ENCODE results near the gene ARID1B. TPM values are rescaled to one million over a fixed set of nuclear protein-coding genes. Genes with fewer than 3 reads are reported as not detected.

The ARID1B gene
- total and polyA plus RNA-seq, 2 donors (not counting 1 experiment from before 2014, with no cell fraction given) = 47.2 to 280 TPM

- H3K27ac Mint-ChIP-seq = peak overlapping the region; percentile 5
Observed at GRCh38 chr6:157166784-157167183, 389.6 kb downstream of the ARID1B start.

DNA sequence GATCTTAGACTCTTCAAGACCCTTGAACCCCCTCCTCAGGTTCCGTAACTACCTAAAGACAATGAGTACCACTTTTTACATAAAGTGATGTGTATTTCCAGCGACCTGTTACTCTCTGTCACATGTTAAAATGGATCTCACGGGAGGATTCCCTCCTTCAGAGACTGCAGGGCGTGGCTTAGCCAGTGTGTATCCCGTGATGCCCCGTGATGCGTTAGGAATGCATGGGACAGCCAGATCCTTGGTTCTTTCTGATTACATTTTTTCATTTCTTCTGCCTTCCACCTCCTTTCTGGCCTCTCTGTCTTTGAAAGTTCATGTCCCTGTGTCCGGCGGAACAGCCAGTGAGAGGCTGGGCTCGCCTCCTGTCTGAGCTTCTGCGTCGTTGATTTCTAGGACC, 390.7 kb downstream of the ARID1B start:
- DNase-seq (no peak), ATAC-seq (ENCODE audit: low read depth) (no peak)
- no peaks in the 10 kb centered on the region for H3K27me3 Mint-ChIP-seq
- intact Hi-C loops (cut with micrococcal nuclease) = no loop called here
- no peak overlapping the region for H3K4me2 ChIP-seq (replicated peaks; ENCODE audit: low read depth, low read length, poor library complexity, severe bottlenecking)
- no peaks in the 10 kb centered on the region for H3K4me1 Mint-ChIP-seq
- ChIA-PET POLR2A (no interaction called here), CTCF (no interaction called here)
- H3K27me3 ChIP-seq (replicated peaks in 1 of 4; ENCODE audit: control extremely low read depth in 1 of 4, control insufficient read depth in 3 of 4, insufficient read depth in 4 of 4, low read length in 3 of 4) = no peaks in the 10 kb centered on the region
- TF ChIP-seq, protein P1, sequence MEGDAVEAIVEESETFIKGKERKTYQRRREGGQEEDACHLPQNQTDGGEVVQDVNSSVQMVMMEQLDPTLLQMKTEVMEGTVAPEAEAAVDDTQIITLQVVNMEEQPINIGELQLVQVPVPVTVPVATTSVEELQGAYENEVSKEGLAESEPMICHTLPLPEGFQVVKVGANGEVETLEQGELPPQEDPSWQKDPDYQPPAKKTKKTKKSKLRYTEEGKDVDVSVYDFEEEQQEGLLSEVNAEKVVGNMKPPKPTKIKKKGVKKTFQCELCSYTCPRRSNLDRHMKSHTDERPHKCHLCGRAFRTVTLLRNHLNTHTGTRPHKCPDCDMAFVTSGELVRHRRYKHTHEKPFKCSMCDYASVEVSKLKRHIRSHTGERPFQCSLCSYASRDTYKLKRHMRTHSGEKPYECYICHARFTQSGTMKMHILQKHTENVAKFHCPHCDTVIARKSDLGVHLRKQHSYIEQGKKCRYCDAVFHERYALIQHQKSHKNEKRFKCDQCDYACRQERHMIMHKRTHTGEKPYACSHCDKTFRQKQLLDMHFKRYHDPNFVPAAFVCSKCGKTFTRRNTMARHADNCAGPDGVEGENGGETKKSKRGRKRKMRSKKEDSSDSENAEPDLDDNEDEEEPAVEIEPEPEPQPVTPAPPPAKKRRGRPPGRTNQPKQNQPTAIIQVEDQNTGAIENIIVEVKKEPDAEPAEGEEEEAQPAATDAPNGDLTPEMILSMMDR (IDR thresholded peaks at IDR 0.05) = no peak
- no peak for TF ChIP-seq EZH2 (IDR thresholded peaks at IDR 0.05; ENCODE audit: borderline replicate concordance, insufficient read depth, low read depth, low read length, poor library complexity, severe bottlenecking)
- no peaks in the 10 kb centered on the region for H3K4me1 ChIP-seq (ENCODE audit: control insufficient read depth in 2 of 2, insufficient read depth in 2 of 2, low read length in 2 of 2)
- no peak overlapping the region for H3K27ac Mint-ChIP-seq
- peaks cover 17% of the 10 kb centered on the region for H4K20me1 ChIP-seq (ENCODE audit: control insufficient read depth, insufficient read depth, low read length, poor library complexity, severe bottlenecking)
- no peaks in the 10 kb centered on the region for H3K79me2 ChIP-seq (ENCODE audit: control insufficient read depth, insufficient read depth, low read length)
- H3K9me3 Mint-ChIP-seq (ENCODE audit: insufficient read depth) = no peaks in the 10 kb centered on the region
- no peak overlapping the region for H2AFZ ChIP-seq (ENCODE audit: insufficient read depth, low read depth, low read length, poor library complexity, severe bottlenecking)
- H3K4me3 Mint-ChIP-seq = no peak overlapping the region
- no peak overlapping the region for H3K27ac ChIP-seq (ENCODE audit: low read length in 2 of 2)
- no peak overlapping the region for H3K9ac ChIP-seq (ENCODE audit: low read length)
- WGBS (ENCODE audit: insufficient coverage) = 97% methylated on average over 7 of the region's 12 CpGs
- H3K9me3 ChIP-seq (ENCODE audit: control extremely low read depth in 1 of 3, control insufficient read depth in 2 of 3, insufficient read depth in 1 of 3, low read length in 2 of 3) = no peaks in the 10 kb centered on the region
- H3K4me3 ChIP-seq (ENCODE audit: control extremely low read depth in 1 of 5, extremely low read depth in 1 of 5, insufficient read depth in 1 of 5, low read depth in 2 of 5, low read length in 4 of 5) = no peak overlapping the region
- H3K36me3 ChIP-seq (replicated peaks in 1 of 2; ENCODE audit: control extremely low read depth in 1 of 2, control insufficient read depth in 1 of 2, extremely low read depth in 1 of 2, insufficient read depth in 2 of 2, low read length in 1 of 2) = peaks cover 0 to 67% of the 10 kb centered on the region in 2 experiments

More at GRCh38 chr6:157166784-157167183, 389.6 kb downstream of the ARID1B start:
- Histone ChIP-seq H3K9ac (ENCODE audit: low read length) (no peak overlapping the region), H3K36me3 (replicated peaks in 1 of 2; ENCODE audit: control extremely low read depth in 1 of 2, control insufficient read depth in 1 of 2, extremely low read depth in 1 of 2, insufficient read depth in 2 of 2, low read length in 1 of 2) (peaks cover 0 to 64% of the 10 kb centered on the region in 2 experiments), H3K27me3 (replicated peaks in 1 of 4; ENCODE audit: control extremely low read depth in 1 of 4, control insufficient read depth in 3 of 4, insufficient read depth in 4 of 4, low read length in 3 of 4) (no peaks in the 10 kb centered on the region), H3K4me2 (replicated peaks; ENCODE audit: low read depth, low read length, poor library complexity, severe bottlenecking) (no peak overlapping the region), H3K27ac (ENCODE audit: low read length in 2 of 2) (no peak overlapping the region), H4K20me1 (ENCODE audit: control insufficient read depth, insufficient read depth, low read length, poor library complexity, severe bottlenecking) (peaks cover 16% of the 10 kb centered on the region), H3K4me1 (ENCODE audit: control insufficient read depth in 2 of 2, insufficient read depth in 2 of 2, low read length in 2 of 2) (no peaks in the 10 kb centered on the region), H3K79me2 (ENCODE audit: control insufficient read depth, insufficient read depth, low read length) (peaks cover 2% of the 10 kb centered on the region), H2AFZ (ENCODE audit: insufficient read depth, low read depth, low read length, poor library complexity, severe bottlenecking) (no peak overlapping the region), H3K4me3 (ENCODE audit: control extremely low read depth in 1 of 5, extremely low read depth in 1 of 5, insufficient read depth in 1 of 5, low read depth in 2 of 5, low read length in 4 of 5) (no peak overlapping the region), H3K9me3 (ENCODE audit: control extremely low read depth in 1 of 3, control insufficient read depth in 2 of 3, insufficient read depth in 1 of 3, low read length in 2 of 3) (no peaks in the 10 kb centered on the region)
- intact Hi-C loops (cut with micrococcal nuclease) = no loop called here
- no peaks in the 10 kb centered on the region for H3K4me1 Mint-ChIP-seq
- ChIA-PET POLR2A (no interaction called here), CTCF (no interaction called here)
- TF ChIP-seq EZH2 (IDR thresholded peaks at IDR 0.05; ENCODE audit: borderline replicate concordance, insufficient read depth, low read depth, low read length, poor library complexity, severe bottlenecking) = no peak
- TF ChIP-seq, protein P1 (IDR thresholded peaks at IDR 0.05) = no peak
- ATAC-seq (ENCODE audit: low read depth) = no peak
- no peaks in the 10 kb centered on the region for H3K9me3 Mint-ChIP-seq (ENCODE audit: insufficient read depth)
- no peak overlapping the region for H3K4me3 Mint-ChIP-seq
- DNase-seq = no peak
- WGBS (ENCODE audit: insufficient coverage) = 100% methylated on average over 3 of the region's 8 CpGs
- no peaks in the 10 kb centered on the region for H3K27me3 Mint-ChIP-seq
